Measurements from ENCODE around the gene GJC2. TPM values are rescaled to one million over a fixed set of nuclear protein-coding genes. Genes with fewer than 3 reads are reported as not detected.

Gene GJC2
- total RNA-seq, 1 experiment from 2014 or later = 0.48 TPM

- DNase-seq (ENCODE audit: low read depth) = no peak
Measured at GRCh38 chr1:228145463-228146416, 4.0 kb upstream of the GJC2 start.

GRCh38 chr1:228146417-228147150, 3.1 kb upstream of the GJC2 start:
- DNase-seq (ENCODE audit: low read depth) = no peak

- DNase-seq (ENCODE audit: low read depth) = no peak
Measured at GRCh38 chr1:228147151-228147693, 2.5 kb upstream of the GJC2 start.

- no peak for DNase-seq (ENCODE audit: low read depth)
Measured at GRCh38 chr1:228147768-228148167, 2.0 kb upstream of the GJC2 start.

- DNase-seq (ENCODE audit: low read depth) = no peak
Measured at GRCh38 chr1:228148196-228148861, 1.4 kb upstream of the GJC2 start.

GRCh38 chr1:228148935-228149405, 760 bp upstream of the GJC2 start:
- DNase-seq (ENCODE audit: low read depth) = no peak

- no peak for DNase-seq (ENCODE audit: low read depth)
Measured at GRCh38 chr1:228150120-228150460, 360 bp downstream of the GJC2 start.

GRCh38 chr1:228150461-228151179, 890 bp downstream of the GJC2 start:
- DNase-seq (ENCODE audit: low read depth) = no peak

- no peak for DNase-seq (ENCODE audit: low read depth)
Measured at GRCh38 chr1:228151180-228151925, 1.6 kb downstream of the GJC2 start.

- no peak for DNase-seq (ENCODE audit: low read depth)
Measured at GRCh38 chr1:228152097-228152917, 2.6 kb downstream of the GJC2 start.

- DNase-seq (ENCODE audit: low read depth) = no peak
Measured at GRCh38 chr1:228152918-228153258, 3.2 kb downstream of the GJC2 start.

- no peak for DNase-seq (ENCODE audit: low read depth)
Measured at GRCh38 chr1:228154021-228154669, 4.4 kb downstream of the GJC2 start.

GRCh38 chr1:228154670-228155571, 5.2 kb downstream of the GJC2 start:
- no peak for DNase-seq (ENCODE audit: low read depth)

GRCh38 chr1:228155596-228156514, 6.1 kb downstream of the GJC2 start:
- DNase-seq (ENCODE audit: low read depth) = no peak

GRCh38 chr1:228156515-228156881, 6.8 kb downstream of the GJC2 start:
- no peak for DNase-seq (ENCODE audit: low read depth)

- no peak for DNase-seq (ENCODE audit: low read depth)
Measured at GRCh38 chr1:228156941-228157728, 7.4 kb downstream of the GJC2 start.
